Measurements from ENCODE around the gene CCBE1.
"Not testable (repeated sequence)": the region's sequence is repeated elsewhere in the genome, so short reads cannot be mapped to it uniquely, and the experiment has no call there.

Gene CCBE1

GRCh38 chr18:59697236-59697932 is at the start of gene CCBE1:
Gene CCBE1, minus strand, starts transcription at chr18:59697423.
- Mint-ChIP-seq H3K27me3 (ENCODE audit: low read depth) (peaks cover 69% of the 10 kb centered on the region), H3K36me3 (ENCODE audit: low read depth) (no peaks in the 10 kb centered on the region), H3K4me3 (peak within 1 kb of the TSS; percentile 16), H3K4me1 (ENCODE audit: low read depth) (peaks cover 4% of the 10 kb centered on the region), H3K27ac (no peak within 1 kb of the TSS), H3K9me3 (no peaks in the 10 kb centered on the region)

GRCh38 chr18:59744271-59744721 is 47.1 kb upstream of the CCBE1 start:
- no peak overlapping the region for H3K27ac Mint-ChIP-seq
- peaks cover 3% of the 10 kb centered on the region for H3K27me3 Mint-ChIP-seq (ENCODE audit: low read depth)
- no peaks in the 10 kb centered on the region for H3K4me1 Mint-ChIP-seq (ENCODE audit: low read depth)
- no peaks in the 10 kb centered on the region for H3K9me3 Mint-ChIP-seq
- H3K4me3 Mint-ChIP-seq, result no peak overlapping the region
- no peaks in the 10 kb centered on the region for H3K36me3 Mint-ChIP-seq (ENCODE audit: low read depth)

DNA sequence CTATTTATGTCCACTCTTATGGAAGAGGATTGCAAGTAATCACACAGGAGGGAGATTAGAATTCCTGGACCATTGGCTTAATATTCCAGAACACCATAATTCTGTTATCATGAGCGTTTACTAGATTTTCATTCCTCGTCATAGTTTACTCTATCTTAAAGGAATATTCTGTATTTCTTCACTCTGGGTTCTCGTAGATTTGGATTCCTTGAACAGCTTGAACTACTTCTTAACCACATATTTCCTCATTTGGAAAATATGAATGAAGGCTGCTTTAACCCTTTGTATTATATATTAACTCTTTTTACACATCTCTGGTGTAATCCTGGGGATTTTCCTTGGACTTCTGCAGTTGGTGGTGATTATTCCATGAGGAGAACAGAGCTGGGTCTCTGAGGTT is 46.3 kb upstream of the CCBE1 start:
- Mint-ChIP-seq H3K27me3 (ENCODE audit: low read depth) (peaks cover 3% of the 10 kb centered on the region), H3K36me3 (ENCODE audit: low read depth) (no peaks in the 10 kb centered on the region), H3K27ac (no peak overlapping the region), H3K4me3 (no peak overlapping the region), H3K4me1 (ENCODE audit: low read depth) (no peaks in the 10 kb centered on the region), H3K9me3 (no peaks in the 10 kb centered on the region)

GRCh38 chr18:59742325-59743111 is 45.3 kb upstream of the CCBE1 start:
- no peak overlapping the region for H3K27ac Mint-ChIP-seq
- H3K4me1 Mint-ChIP-seq (ENCODE audit: low read depth), result no peaks in the 10 kb centered on the region
- no peak overlapping the region for H3K4me3 Mint-ChIP-seq
- H3K36me3 Mint-ChIP-seq (ENCODE audit: low read depth), result no peaks in the 10 kb centered on the region
- peaks cover 3% of the 10 kb centered on the region for H3K27me3 Mint-ChIP-seq (ENCODE audit: low read depth)
- H3K9me3 Mint-ChIP-seq, result no peaks in the 10 kb centered on the region

DNA sequence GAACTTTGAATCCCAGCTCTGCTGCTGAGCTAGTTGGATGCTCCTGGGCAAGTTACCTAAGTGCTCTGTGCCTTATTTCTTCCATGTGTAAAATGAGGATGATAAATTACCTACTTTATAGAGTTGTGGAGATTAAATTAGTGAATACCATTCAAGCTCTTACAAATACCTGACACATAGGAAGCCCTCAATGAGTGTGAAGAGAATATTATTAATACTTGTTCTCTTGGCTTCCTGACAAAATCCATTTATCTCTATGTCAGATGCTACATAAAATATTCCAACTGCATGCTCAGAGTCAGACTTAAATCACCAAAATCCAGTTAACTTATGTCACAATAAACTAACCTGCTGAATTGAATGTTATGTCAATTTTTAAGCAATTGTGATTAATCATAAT is 42.9 kb upstream of the CCBE1 start:
- Mint-ChIP-seq H3K4me3 (no peak overlapping the region), H3K27me3 (ENCODE audit: low read depth) (peaks cover 3% of the 10 kb centered on the region), H3K4me1 (ENCODE audit: low read depth) (no peaks in the 10 kb centered on the region), H3K27ac (no peak overlapping the region), H3K9me3 (no peaks in the 10 kb centered on the region), H3K36me3 (ENCODE audit: low read depth) (no peaks in the 10 kb centered on the region)

DNA sequence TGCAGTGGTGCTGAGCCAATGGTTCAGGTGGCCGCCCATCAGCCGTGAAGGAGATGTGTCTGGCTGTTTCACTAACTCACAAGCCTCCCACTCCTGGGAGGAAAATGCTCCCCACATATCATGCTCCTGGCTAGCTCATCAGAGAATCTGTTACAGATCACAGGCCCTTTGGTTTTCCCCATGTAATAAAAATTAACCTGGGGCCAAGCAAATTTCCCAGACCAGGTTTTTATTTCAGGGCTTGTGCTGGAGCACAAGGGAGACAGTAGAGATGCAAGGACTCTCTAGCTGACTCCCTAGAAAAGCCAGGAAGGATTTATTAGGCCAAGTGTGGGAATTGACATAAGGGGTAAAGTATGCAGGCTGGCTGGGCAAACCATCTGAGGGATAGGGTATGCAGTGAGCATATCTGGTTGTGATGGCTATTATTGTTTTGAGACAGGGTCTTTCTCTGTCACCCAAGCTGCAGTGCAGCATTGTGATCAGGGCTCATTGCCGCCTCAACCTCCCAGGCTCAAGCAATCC is 40.6 kb upstream of the CCBE1 start:
- Mint-ChIP-seq H3K9me3 (no peaks in the 10 kb centered on the region), H3K36me3 (ENCODE audit: low read depth) (no peaks in the 10 kb centered on the region), H3K27ac (no peak overlapping the region), H3K4me1 (ENCODE audit: low read depth) (no peaks in the 10 kb centered on the region), H3K4me3 (no peak overlapping the region), H3K27me3 (ENCODE audit: low read depth) (no peaks in the 10 kb centered on the region)

GRCh38 chr18:59737335-59737734 is 40.1 kb upstream of the CCBE1 start:
- not testable (repeated sequence) for H3K27me3 Mint-ChIP-seq (ENCODE audit: low read depth); H3K9me3 Mint-ChIP-seq; H3K36me3 Mint-ChIP-seq (ENCODE audit: low read depth); H3K4me1 Mint-ChIP-seq (ENCODE audit: low read depth); H3K4me3 Mint-ChIP-seq; H3K27ac Mint-ChIP-seq

- Mint-ChIP-seq H3K4me3 (no peak overlapping the region), H3K27ac (no peak overlapping the region), H3K27me3 (ENCODE audit: low read depth) (no peaks in the 10 kb centered on the region)
These were observed 38.8 kb upstream of the CCBE1 start for GRCh38 chr18:59736061-59736460.

DNA sequence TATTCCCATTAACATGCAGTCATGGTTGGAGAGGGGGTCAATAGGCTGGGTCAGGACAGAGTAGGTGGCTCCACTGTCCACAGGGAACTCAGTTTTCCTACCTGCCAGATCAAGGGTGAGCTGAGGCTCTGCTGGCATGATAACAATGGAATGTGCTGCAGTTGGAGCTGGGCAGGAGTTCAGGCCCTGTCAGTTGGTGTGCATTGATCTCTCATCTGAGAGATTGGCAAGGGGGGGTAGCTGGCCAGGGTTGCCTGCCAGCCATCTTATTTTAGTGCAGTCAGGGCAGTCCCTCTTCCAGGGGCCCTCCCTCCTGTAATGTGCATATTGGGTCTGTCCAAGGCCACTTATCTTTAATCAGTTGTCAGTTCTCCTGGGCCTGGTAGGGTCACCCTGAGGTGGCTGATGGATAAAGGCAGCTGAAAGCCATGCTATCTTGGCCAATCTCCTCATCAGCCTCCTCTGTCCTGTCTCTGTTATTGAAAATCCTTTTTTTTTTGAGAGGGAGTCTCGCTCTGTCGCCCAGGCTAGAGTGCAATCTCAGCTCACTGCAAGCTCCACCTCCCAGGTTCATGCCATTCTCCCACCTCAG is 38.1 kb upstream of the CCBE1 start:
- Mint-ChIP-seq H3K9me3 (no peaks in the 10 kb centered on the region), H3K4me1 (ENCODE audit: low read depth) (no peaks in the 10 kb centered on the region), H3K27me3 (ENCODE audit: low read depth) (no peaks in the 10 kb centered on the region), H3K36me3 (ENCODE audit: low read depth) (no peaks in the 10 kb centered on the region), H3K27ac (no peak overlapping the region), H3K4me3 (no peak overlapping the region)

More at GRCh38 chr18:59736061-59736460, 38.8 kb upstream of the CCBE1 start:
- H3K9me3 Mint-ChIP-seq, result no peaks in the 10 kb centered on the region
- no peaks in the 10 kb centered on the region for H3K36me3 Mint-ChIP-seq (ENCODE audit: low read depth)
- H3K4me1 Mint-ChIP-seq (ENCODE audit: low read depth), result no peaks in the 10 kb centered on the region

DNA sequence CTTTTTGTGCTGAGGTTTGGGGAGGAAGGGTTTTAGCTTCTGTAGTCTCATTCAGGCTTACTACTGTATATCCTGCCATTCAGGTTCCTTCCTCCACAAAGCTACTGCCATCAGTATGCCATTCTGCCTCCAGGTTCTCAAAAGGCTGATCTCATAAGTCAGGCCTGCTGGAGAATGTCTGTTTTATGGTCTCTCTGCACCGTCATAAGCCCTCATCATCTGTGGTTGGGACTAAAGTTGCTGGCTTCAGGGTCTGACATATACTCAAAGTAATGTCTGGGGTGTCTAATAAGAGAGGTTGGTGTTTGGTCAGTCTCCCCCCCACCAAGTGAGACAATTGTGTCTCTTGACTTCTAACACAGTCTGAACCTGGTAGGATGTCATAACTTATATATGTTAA is 36.2 kb upstream of the CCBE1 start:
- no peaks in the 10 kb centered on the region for H3K4me1 Mint-ChIP-seq (ENCODE audit: low read depth)
- H3K27ac Mint-ChIP-seq, result no peak overlapping the region
- no peak overlapping the region for H3K4me3 Mint-ChIP-seq
- H3K27me3 Mint-ChIP-seq (ENCODE audit: low read depth), result no peaks in the 10 kb centered on the region
- H3K9me3 Mint-ChIP-seq, result no peaks in the 10 kb centered on the region
- no peaks in the 10 kb centered on the region for H3K36me3 Mint-ChIP-seq (ENCODE audit: low read depth)

DNA sequence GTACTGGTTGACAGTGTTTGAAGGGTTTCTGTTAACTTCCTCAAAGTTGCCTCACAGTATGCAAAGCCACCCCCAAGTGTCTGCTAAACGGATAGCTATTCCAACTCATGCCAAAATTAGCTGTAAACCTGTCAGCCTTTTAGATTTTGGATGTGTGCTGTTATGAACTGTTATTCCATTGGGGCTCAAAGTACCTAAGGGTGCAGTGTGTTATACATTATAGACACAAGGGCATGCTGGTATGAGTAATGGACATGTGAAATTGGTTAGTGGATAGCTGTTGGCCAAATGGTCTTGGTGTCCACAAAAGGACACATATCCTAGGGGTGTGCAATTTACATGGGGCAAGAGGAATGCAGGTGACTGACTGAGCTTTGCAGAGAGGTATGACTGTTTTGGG is 33.7 kb upstream of the CCBE1 start:
- Mint-ChIP-seq H3K9me3 (no peaks in the 10 kb centered on the region), H3K4me1 (ENCODE audit: low read depth) (no peaks in the 10 kb centered on the region), H3K36me3 (ENCODE audit: low read depth) (no peaks in the 10 kb centered on the region), H3K4me3 (no peak overlapping the region), H3K27me3 (ENCODE audit: low read depth) (no peaks in the 10 kb centered on the region), H3K27ac (no peak overlapping the region)

DNA sequence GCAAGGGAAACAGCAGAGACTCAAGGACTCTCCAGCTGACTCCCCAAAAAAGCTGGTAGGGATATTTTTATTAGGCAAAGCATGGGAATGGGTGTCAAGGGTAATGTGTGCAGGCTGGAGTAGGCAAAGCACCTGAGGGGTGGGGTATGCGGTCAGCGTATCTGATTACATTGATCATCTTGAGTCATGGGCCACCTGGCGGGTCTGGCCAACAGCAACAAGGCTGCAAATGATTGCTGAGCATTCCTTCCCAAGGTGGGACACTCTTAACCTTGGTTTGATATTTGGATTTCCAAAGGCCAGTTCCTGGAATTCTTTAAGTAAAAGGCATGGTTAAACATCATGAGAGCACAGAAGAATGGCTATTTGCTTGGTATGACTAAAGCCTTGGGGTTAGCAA is 32.6 kb upstream of the CCBE1 start:
- Mint-ChIP-seq H3K4me1 (ENCODE audit: low read depth) (no peaks in the 10 kb centered on the region), H3K9me3 (no peaks in the 10 kb centered on the region), H3K36me3 (ENCODE audit: low read depth) (no peaks in the 10 kb centered on the region), H3K27me3 (ENCODE audit: low read depth) (no peaks in the 10 kb centered on the region), H3K27ac (no peak overlapping the region), H3K4me3 (no peak overlapping the region)

DNA sequence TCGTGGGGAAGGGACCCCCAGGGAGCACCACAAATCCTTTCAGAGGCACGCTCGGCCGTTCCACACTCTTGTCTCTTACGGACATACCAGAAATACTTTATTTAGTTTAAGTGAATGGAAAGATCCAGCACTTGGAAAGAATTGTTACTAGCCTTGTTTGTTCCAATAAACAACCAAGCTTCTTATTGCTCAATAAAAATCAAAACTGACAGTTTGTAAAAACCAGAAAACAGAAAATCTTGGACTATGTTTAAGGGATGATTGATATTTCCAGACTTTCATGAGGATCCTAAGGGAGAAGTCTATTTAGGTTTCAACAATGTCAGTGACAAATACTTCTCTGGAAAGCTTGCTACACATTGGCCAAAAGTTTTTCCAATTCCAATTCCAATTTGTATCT is 31.6 kb upstream of the CCBE1 start:
- Mint-ChIP-seq H3K27ac (no peak overlapping the region), H3K4me1 (ENCODE audit: low read depth) (no peaks in the 10 kb centered on the region), H3K4me3 (no peak overlapping the region), H3K36me3 (ENCODE audit: low read depth) (no peaks in the 10 kb centered on the region), H3K27me3 (ENCODE audit: low read depth) (peaks cover 4% of the 10 kb centered on the region), H3K9me3 (no peaks in the 10 kb centered on the region)

DNA sequence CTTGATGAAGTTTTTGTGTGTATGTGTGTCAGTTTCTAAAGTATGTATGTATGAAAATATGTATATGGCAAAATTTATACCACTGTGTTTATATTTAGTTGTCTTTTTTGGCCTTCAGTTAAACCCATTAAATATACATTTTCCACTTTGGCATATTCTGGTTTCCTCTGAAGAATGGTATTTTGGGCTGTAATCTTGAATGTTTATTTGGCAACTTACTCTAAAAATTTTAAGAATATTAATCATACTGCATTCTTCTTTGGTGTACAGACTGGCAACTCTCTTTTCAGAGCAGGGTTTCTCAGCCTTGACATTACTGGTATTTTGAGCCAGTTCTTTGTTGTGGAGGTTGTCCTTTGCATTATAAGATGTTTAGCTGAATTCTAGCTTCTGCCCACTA is 27.9 kb upstream of the CCBE1 start:
- Mint-ChIP-seq H3K27ac (no peak overlapping the region), H3K36me3 (ENCODE audit: low read depth) (no peaks in the 10 kb centered on the region), H3K27me3 (ENCODE audit: low read depth) (peaks cover 4% of the 10 kb centered on the region), H3K4me1 (ENCODE audit: low read depth) (no peaks in the 10 kb centered on the region), H3K9me3 (no peaks in the 10 kb centered on the region), H3K4me3 (no peak overlapping the region)

DNA sequence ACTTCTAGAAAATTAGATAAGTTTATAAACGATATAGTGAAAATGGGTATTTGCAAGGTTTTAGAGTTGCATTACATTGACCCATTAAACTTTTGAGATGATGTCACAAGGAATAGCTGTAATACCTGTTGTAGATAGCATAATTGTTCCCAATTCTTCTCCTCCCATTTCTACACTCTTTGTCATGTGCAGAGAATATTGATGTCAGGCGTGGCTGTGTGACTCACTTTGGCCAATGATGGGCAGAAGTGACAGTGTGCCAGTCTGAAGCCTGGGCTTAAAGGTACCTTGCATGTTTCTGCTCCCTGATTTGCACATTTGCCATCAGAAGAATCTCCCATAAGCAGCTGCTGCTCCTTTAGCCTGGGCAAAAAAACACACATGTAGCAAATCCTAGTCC is 26.9 kb upstream of the CCBE1 start:
- H3K4me1 Mint-ChIP-seq (ENCODE audit: low read depth), result no peaks in the 10 kb centered on the region
- no peak overlapping the region for H3K4me3 Mint-ChIP-seq
- no peak overlapping the region for H3K27ac Mint-ChIP-seq
- H3K36me3 Mint-ChIP-seq (ENCODE audit: low read depth), result no peaks in the 10 kb centered on the region
- H3K27me3 Mint-ChIP-seq (ENCODE audit: low read depth), result peaks cover 4% of the 10 kb centered on the region
- H3K9me3 Mint-ChIP-seq, result no peaks in the 10 kb centered on the region

Measured in T-helper 1 cell treated with Interleukin-12 subunit alpha and Interleukin-12 subunit beta and Interleukin-4 antibody, amounts not matched to agents 30 μg/mL and 1 μg/mL, for 36 hours (primary cell).